ENCODE results near the gene KLHL15.
"Not testable (repeated sequence)": the region's sequence is repeated elsewhere in the genome, so short reads cannot be mapped to it uniquely, and the experiment has no call there.

KLHL15 gene

DNA sequence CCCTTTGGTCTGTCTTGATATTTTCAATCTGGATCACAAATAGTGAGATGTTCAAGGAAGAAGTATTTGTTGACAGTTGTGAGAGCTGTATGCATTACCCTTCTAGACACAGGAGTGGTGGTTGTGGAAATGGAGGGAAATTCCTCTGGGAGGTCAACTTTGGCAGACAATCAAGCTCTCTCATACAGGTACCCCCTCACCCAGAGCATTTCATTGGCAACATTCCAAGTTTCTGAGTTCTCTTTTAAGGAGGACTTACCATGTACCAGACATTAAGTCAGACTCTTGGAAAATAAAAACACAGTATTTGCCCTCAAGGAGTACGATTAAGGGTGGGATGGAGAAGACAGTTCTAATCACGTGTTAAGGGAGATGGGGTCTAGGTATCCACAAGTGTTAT, 45.3 kb downstream of the KLHL15 start:
- no peak overlapping the region for H3K9ac ChIP-seq
- H3K36me3 ChIP-seq (ENCODE audit: control insufficient read depth, insufficient read depth, low read length) = no peaks in the 10 kb centered on the region
- no peaks in the 10 kb centered on the region for H3K9me3 ChIP-seq (ENCODE audit: control insufficient read depth, low read length)
- H3K27ac ChIP-seq = no peak overlapping the region
- no peak overlapping the region for H3K4me3 ChIP-seq (ENCODE audit: low read depth, low read length)
- no peak overlapping the region for H3K4me2 ChIP-seq (ENCODE audit: low read length)
- no peaks in the 10 kb centered on the region for H3K27me3 ChIP-seq (ENCODE audit: control insufficient read depth, insufficient read depth, low read length)
- TF ChIP-seq, protein P1, sequence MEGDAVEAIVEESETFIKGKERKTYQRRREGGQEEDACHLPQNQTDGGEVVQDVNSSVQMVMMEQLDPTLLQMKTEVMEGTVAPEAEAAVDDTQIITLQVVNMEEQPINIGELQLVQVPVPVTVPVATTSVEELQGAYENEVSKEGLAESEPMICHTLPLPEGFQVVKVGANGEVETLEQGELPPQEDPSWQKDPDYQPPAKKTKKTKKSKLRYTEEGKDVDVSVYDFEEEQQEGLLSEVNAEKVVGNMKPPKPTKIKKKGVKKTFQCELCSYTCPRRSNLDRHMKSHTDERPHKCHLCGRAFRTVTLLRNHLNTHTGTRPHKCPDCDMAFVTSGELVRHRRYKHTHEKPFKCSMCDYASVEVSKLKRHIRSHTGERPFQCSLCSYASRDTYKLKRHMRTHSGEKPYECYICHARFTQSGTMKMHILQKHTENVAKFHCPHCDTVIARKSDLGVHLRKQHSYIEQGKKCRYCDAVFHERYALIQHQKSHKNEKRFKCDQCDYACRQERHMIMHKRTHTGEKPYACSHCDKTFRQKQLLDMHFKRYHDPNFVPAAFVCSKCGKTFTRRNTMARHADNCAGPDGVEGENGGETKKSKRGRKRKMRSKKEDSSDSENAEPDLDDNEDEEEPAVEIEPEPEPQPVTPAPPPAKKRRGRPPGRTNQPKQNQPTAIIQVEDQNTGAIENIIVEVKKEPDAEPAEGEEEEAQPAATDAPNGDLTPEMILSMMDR (IDR thresholded peaks at IDR 0.05) = no peak
- no peak overlapping the region for H2AFZ ChIP-seq
- H3K4me1 ChIP-seq = no peaks in the 10 kb centered on the region
- no peaks in the 10 kb centered on the region for H3K79me2 ChIP-seq

GRCh38 chrX:23981222-23981621, 45.8 kb downstream of the KLHL15 start:
- H3K9me3 ChIP-seq (ENCODE audit: control insufficient read depth, low read length) = no peaks in the 10 kb centered on the region
- no peak overlapping the region for H3K9ac ChIP-seq
- H3K79me2 ChIP-seq = no peaks in the 10 kb centered on the region
- H3K4me1 ChIP-seq = no peaks in the 10 kb centered on the region
- TF ChIP-seq, protein P1 (IDR thresholded peaks at IDR 0.05) = no peak
- no peak overlapping the region for H3K4me2 ChIP-seq (ENCODE audit: low read length)
- no peaks in the 10 kb centered on the region for H3K36me3 ChIP-seq (ENCODE audit: control insufficient read depth, insufficient read depth, low read length)
- no peak overlapping the region for H2AFZ ChIP-seq
- H3K27ac ChIP-seq = no peak overlapping the region
- H3K27me3 ChIP-seq (ENCODE audit: control insufficient read depth, insufficient read depth, low read length) = no peaks in the 10 kb centered on the region
- H3K4me3 ChIP-seq (ENCODE audit: low read depth, low read length) = no peak overlapping the region

GRCh38 chrX:23980011-23980441, 47.0 kb downstream of the KLHL15 start:
- Histone ChIP-seq H3K27ac (no peak overlapping the region), H3K4me3 (ENCODE audit: low read depth, low read length) (no peak overlapping the region), H3K27me3 (ENCODE audit: control insufficient read depth, insufficient read depth, low read length) (no peaks in the 10 kb centered on the region), H3K79me2 (no peaks in the 10 kb centered on the region), H3K9ac (no peak overlapping the region), H3K36me3 (ENCODE audit: control insufficient read depth, insufficient read depth, low read length) (no peaks in the 10 kb centered on the region), H3K4me2 (ENCODE audit: low read length) (no peak overlapping the region), H2AFZ (no peak overlapping the region), H3K4me1 (no peaks in the 10 kb centered on the region), H3K9me3 (ENCODE audit: control insufficient read depth, low read length) (no peaks in the 10 kb centered on the region)
- TF ChIP-seq, protein P1 (IDR thresholded peaks at IDR 0.05) = no peak

DNA sequence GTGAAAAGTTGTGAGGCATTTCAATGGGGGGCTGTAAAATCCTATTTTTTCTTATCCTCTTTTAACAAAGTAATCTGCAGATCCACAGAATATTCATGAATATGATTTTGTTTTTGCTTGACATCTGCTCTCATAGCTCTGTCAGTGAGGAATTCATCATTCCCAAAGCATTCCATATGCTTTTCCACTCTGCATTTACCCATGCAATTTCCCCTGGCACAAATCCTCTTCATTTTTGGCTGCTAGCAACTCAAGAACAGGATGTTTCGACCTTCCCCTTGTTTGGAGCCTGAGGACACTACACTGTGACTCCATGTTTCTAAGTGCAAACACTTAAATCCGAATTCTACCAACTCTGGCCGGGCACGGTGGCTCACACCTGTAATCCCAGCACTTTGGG, 48.5 kb downstream of the KLHL15 start:
- H3K4me2 ChIP-seq (ENCODE audit: low read length) = no peak overlapping the region
- H3K79me2 ChIP-seq = no peaks in the 10 kb centered on the region
- no peaks in the 10 kb centered on the region for H3K4me1 ChIP-seq
- TF ChIP-seq, protein P1 (IDR thresholded peaks at IDR 0.05) = no peak
- H3K36me3 ChIP-seq (ENCODE audit: control insufficient read depth, insufficient read depth, low read length) = no peaks in the 10 kb centered on the region
- H3K27me3 ChIP-seq (ENCODE audit: control insufficient read depth, insufficient read depth, low read length) = no peaks in the 10 kb centered on the region
- H2AFZ ChIP-seq = no peak overlapping the region
- no peak overlapping the region for H3K27ac ChIP-seq
- no peak overlapping the region for H3K9ac ChIP-seq
- H3K9me3 ChIP-seq (ENCODE audit: control insufficient read depth, low read length) = no peaks in the 10 kb centered on the region
- no peak overlapping the region for H3K4me3 ChIP-seq (ENCODE audit: low read depth, low read length)

DNA sequence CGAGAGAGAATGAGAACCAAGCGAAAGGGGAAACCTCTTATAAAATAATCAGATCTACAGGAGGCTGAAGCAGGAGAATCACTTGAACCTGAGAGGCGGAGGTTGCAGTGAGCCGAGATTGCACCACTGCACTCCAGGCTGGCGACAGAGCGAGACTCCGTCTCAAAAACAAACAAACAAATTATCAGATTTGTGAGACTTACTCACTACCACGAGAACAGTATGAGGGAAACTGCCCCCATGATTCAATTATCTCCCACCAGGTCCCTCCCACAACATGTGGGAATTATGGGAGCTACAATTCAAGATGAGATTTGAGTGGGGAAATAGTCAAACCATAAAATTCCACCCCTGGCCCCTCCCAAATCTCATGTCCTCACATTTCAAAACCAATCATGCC, 61.4 kb downstream of the KLHL15 start:
- not testable (repeated sequence) for H3K27ac ChIP-seq; H3K4me1 ChIP-seq; H3K4me2 ChIP-seq (ENCODE audit: low read length); H3K36me3 ChIP-seq (ENCODE audit: control insufficient read depth, insufficient read depth, low read length); H3K79me2 ChIP-seq; H2AFZ ChIP-seq; H3K9ac ChIP-seq; H3K9me3 ChIP-seq (ENCODE audit: control insufficient read depth, low read length); H3K27me3 ChIP-seq (ENCODE audit: control insufficient read depth, insufficient read depth, low read length); H3K4me3 ChIP-seq (ENCODE audit: low read depth, low read length)
